Bronchial epithelial cell (primary cell): ENCODE measurements around the gene POLN. TPM values are rescaled to one million over a fixed set of nuclear protein-coding genes. Genes with fewer than 3 reads are reported as not detected.

ENCODE experiments used
- DNase-seq: peaks from one replicate; pipeline ENCODE4 v3.0.0-alpha.2; 2010; ENCODE audit warnings: low read depth
- FAIRE-seq: peaks from 2 replicates; lab custom pipeline; 2011; peaks lifted over from hg19 to GRCh38; lab: Jason Lieb, UNC
- H3K27me3 ChIP-seq: 2 replicates; pipeline ENCODE4 v1.5.1; 2011; ENCODE audit warnings: low read length; ENCODE audit not compliant: control insufficient read depth, insufficient read depth
- H3K36me3 ChIP-seq: 2 replicates; pipeline ENCODE4 v1.5.1; 2011; ENCODE audit warnings: low read length; ENCODE audit not compliant: control insufficient read depth, insufficient read depth
- H3K4me3 ChIP-seq: 2 replicates; pipeline ENCODE4 v1.5.1; 2011; ENCODE audit warnings: mild to moderate bottlenecking, low read depth, low read length, control low read depth
- total RNA-seq: library from RNA; depleted of rRNA; stranded (reverse); fragments of >200 nt; gene quantifications from 2 replicates; pipeline ENCODE4 v1.2.1, GENCODE V29; 2014
- TF ChIP-seq, protein P1 (sequence below): IDR thresholded peaks from 2 replicates; pipeline ENCODE4 v1.5.1; 2011; ENCODE audit warnings: mild to moderate bottlenecking, moderate library complexity, low read length, control low read depth, inconsistent platforms; ENCODE audit not compliant: insufficient read depth, severe bottlenecking

POLN gene
- total RNA-seq, 1 donor from 2014 or later = 1.6 TPM

DNA sequence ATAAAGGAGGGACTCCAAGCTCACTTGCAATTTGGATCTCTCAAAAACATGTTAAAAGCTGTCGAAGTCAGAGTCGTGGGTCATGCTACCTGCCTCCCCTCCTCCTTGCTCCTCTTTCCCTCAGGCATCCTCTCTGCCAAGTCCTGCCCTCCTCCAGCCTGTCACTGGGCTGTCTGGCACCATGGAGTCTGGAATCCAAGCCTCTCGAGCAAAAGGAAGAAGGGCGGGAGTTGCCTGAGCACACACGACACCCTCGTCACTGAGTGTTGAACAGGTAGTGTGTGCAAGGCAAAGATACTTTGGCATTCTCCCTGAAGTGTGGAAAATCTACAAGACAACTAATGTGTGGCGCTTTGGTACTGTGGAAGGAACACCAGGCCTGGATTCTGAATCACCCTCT is 62.2 kb downstream of the POLN start:
- no peaks in the 10 kb centered on the region for H3K27me3 ChIP-seq
- no peak overlapping the region for H3K4me3 ChIP-seq
- TF ChIP-seq, protein P1, sequence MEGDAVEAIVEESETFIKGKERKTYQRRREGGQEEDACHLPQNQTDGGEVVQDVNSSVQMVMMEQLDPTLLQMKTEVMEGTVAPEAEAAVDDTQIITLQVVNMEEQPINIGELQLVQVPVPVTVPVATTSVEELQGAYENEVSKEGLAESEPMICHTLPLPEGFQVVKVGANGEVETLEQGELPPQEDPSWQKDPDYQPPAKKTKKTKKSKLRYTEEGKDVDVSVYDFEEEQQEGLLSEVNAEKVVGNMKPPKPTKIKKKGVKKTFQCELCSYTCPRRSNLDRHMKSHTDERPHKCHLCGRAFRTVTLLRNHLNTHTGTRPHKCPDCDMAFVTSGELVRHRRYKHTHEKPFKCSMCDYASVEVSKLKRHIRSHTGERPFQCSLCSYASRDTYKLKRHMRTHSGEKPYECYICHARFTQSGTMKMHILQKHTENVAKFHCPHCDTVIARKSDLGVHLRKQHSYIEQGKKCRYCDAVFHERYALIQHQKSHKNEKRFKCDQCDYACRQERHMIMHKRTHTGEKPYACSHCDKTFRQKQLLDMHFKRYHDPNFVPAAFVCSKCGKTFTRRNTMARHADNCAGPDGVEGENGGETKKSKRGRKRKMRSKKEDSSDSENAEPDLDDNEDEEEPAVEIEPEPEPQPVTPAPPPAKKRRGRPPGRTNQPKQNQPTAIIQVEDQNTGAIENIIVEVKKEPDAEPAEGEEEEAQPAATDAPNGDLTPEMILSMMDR = no peak
- H3K36me3 ChIP-seq = no peaks in the 10 kb centered on the region
- FAIRE-seq = no peak
- no peak for DNase-seq

DNA sequence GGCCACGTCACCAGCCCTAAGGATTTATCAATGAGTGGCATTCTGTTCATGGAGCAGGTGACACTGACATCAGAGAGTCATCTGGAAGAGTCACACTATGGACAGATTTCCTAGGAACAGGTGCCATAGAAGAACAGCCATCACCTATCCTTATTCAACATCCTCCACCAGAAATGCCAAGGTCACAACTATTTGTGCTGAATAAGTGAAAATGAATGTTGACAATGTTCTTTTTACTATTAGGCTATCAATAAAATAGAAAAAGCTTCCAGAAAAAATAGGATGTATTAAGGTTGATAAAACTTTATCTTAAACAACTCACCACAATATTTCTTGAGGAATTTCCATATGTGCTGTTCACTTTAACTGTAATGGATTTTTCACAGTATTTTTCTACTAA is 62.9 kb downstream of the POLN start:
- TF ChIP-seq, protein P1 = no peak
- FAIRE-seq = no peak
- DNase-seq = no peak
- no peaks in the 10 kb centered on the region for H3K36me3 ChIP-seq
- no peaks in the 10 kb centered on the region for H3K27me3 ChIP-seq
- H3K4me3 ChIP-seq = no peak overlapping the region

DNA sequence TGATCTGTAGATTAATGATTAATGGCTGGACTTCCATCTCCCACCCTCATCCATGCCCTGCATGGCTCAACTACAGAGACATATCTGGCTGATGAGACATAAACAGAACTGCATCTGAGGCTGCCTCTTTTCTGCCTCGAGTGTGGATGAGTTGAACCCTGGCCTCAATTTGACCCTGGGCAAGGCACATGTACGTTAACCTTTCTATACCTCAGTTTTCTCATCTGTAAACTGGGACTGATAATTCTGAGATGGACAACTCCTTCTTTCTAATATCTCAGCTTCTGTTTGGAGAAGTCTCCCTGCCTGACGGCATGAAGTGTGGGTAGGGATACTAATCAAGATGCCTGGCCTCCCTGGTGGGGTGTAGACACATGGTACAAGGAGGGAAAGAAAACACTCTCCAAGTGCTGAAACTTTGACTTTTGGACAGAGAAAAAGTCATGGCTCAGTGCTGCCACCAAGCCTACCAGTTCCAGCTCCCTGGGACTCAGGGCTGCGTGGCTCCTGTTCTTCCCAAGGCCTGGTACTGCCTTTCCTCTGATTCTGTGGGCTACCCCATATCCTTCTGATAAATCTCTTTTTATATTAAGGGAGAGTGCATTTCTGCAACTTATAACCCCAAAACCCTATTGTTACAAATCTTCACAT is 64.4 kb downstream of the POLN start:
- no peaks in the 10 kb centered on the region for H3K36me3 ChIP-seq
- no peak overlapping the region for H3K4me3 ChIP-seq
- FAIRE-seq = peak; percentile 72
- no peak for DNase-seq
- no peaks in the 10 kb centered on the region for H3K27me3 ChIP-seq
- TF ChIP-seq, protein P1 = no peak

DNA sequence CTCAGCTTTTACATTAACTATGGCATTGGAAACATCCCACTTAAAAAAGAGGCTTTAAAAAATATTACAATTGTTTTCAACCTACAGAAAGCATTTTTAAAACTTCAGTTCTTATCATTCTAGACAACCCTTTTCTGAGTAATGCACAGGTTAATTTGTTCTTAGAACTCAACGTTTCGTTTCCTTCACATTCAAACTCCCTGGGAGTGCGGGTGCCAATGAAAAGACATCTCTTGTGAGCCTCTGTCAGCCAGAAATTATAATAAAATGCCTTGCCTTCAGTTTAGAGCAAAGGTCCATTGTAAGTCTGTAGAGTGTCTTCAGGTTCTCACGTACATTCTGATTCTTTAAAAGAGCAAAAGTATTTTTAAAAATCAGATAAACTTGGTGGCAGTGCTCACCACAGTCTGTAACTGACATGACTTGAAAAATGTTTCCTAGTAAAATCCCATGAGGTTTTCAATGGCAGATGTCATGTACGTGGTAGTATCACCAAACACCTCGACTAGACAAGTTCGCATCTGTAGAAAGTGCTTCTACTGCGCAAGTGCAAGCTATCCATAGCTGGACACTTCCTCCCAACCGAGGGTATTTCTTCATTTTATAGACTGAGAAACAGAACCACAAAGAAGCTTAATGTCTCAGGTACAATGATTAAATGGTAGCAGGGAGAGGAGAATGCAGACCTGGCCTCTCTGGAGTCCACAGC is 65.8 kb downstream of the POLN start:
- DNase-seq (no peak), FAIRE-seq (no peak)
- TF ChIP-seq, protein P1 = no peak
- H3K4me3 ChIP-seq = no peak overlapping the region
- H3K27me3 ChIP-seq = no peaks in the 10 kb centered on the region
- no peaks in the 10 kb centered on the region for H3K36me3 ChIP-seq

DNA sequence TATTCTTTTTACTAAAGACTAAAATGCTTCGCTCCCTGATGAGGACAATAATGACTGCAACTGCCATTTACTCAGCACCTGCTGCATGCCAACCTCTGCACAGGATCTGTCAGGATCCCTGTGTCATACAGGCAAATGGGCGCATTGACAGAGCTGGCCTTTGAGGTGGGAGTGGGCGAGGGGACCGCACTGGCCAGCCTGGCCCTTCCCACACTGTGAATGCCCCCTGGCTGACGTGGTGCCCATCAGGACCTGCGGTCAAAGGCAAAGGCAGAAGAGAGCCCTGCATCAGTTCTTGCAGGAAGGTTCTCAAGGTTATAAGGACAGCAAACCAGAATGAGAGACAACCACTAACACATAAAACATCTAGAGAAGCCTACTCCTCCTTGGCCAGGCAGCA is 67.9 kb downstream of the POLN start:
- no peaks in the 10 kb centered on the region for H3K36me3 ChIP-seq
- no peaks in the 10 kb centered on the region for H3K27me3 ChIP-seq
- DNase-seq = no peak
- no peak overlapping the region for H3K4me3 ChIP-seq
- no peak for FAIRE-seq
- TF ChIP-seq, protein P1 = no peak
